CD8-positive, alpha-beta memory T cell (primary cell): Measurements from ENCODE around the gene PDCD1. TPM values are rescaled to one million over a fixed set of nuclear protein-coding genes. Genes with fewer than 3 reads are reported as not detected.
"Not testable (repeated sequence)": the region's sequence is repeated elsewhere in the genome, so short reads cannot be mapped to it uniquely, and the experiment has no call there.

Source experiments
- CTCF ChIA-PET: fragments of 350-600 bp; sonication (Branson Sonifier 250); formaldehyde crosslinking; loops from one replicate; lab custom pipeline; 2021; ENCODE audit warnings: antibody characterized with exemption; lab: Charles Lee
- POLR2A ChIA-PET: fragments of 350-600 bp; sonication (Branson Sonifier 250); formaldehyde crosslinking; loops from one replicate; lab custom pipeline; 2021; ENCODE audit warnings: antibody characterized with exemption; lab: Charles Lee
- DNase-seq, 5 donors: peaks; one replicate each; pipeline versions ENCODE4 v3.0.0 to v3.0.0-alpha.2; 2020 to 2022; ENCODE audit warnings: mixed read lengths in 1 of 5
- H3K27ac ChIP-seq: one replicate; pipeline ENCODE4 v1.7.0; 2013; ENCODE audit warnings: low read depth, mild to moderate bottlenecking, low read length, moderate library complexity
- H3K27me3 ChIP-seq: 2 replicates; pipeline ENCODE4 v1.7.0; 2013; ENCODE audit warnings: low read length, mild to moderate bottlenecking; ENCODE audit not compliant: insufficient read depth, poor library complexity, severe bottlenecking
- H3K36me3 ChIP-seq: 2 replicates; pipeline ENCODE4 v1.7.0; 2013; ENCODE audit warnings: mild to moderate bottlenecking, low read length, moderate library complexity; ENCODE audit not compliant: insufficient read depth
- H3K4me1 ChIP-seq: 2 replicates; pipeline ENCODE4 v1.7.0; 2013; ENCODE audit warnings: mild to moderate bottlenecking, low read length, moderate library complexity; ENCODE audit not compliant: insufficient read depth
- H3K4me3 ChIP-seq: 2 replicates; pipeline ENCODE4 v1.7.0; 2013; ENCODE audit warnings: mild to moderate bottlenecking, low read length
- H3K9me3 ChIP-seq: 2 replicates; pipeline ENCODE4 v1.7.0; 2013; ENCODE audit warnings: mild to moderate bottlenecking, low read length
- H3K27ac Mint-ChIP-seq, 8 donors: one replicate each; pipeline ENCODE4 v1.8.0; 2020 to 2021; ENCODE audit warnings: mixed read lengths in 8 of 8, mild to moderate bottlenecking in 6 of 8, inconsistent platforms in 3 of 8, moderate library complexity in 3 of 8
- H3K27me3 Mint-ChIP-seq, 2 donors: one replicate each; pipeline ENCODE4 v1.8.0; 2020 to 2021; ENCODE audit warnings: mixed read lengths in 2 of 2, mild to moderate bottlenecking in 1 of 2, moderate library complexity in 1 of 2
- H3K36me3 Mint-ChIP-seq, 3 donors: one replicate each; pipeline ENCODE4 v1.8.0; 2020 to 2021; ENCODE audit warnings: mixed read lengths in 3 of 3, inconsistent platforms in 1 of 3, mild to moderate bottlenecking in 1 of 3
- H3K4me1 Mint-ChIP-seq, 3 donors: one replicate each; pipeline ENCODE4 v1.8.0; 2020 to 2021; ENCODE audit warnings: mixed read lengths in 3 of 3, inconsistent platforms in 1 of 3, mild to moderate bottlenecking in 1 of 3
- H3K4me3 Mint-ChIP-seq, 7 donors: one replicate each; pipeline ENCODE4 v1.8.0; 2020 to 2021; ENCODE audit warnings: mixed read lengths in 7 of 7, mild to moderate bottlenecking in 6 of 7, moderate library complexity in 4 of 7, inconsistent platforms in 2 of 7
- H3K9me3 Mint-ChIP-seq, 5 donors: one replicate each; pipeline ENCODE4 v1.8.0; 2020 to 2022; ENCODE audit warnings: mixed read lengths in 5 of 5, mild to moderate bottlenecking in 3 of 5, moderate library complexity in 2 of 5, inconsistent platforms in 1 of 5
- polyA plus RNA-seq: library from polyadenylated mRNA; unstranded; fragments of 300-500 nt; fragmentation: Illumina TruSeq; gene quantifications from one replicate; pipeline ENCODE4 v1.2.3, GENCODE V29; 2021
- total RNA-seq, 2 experiments: library from RNA; stranded (reverse); gene quantifications; one replicate each; pipeline ENCODE4 v1.2.3, GENCODE V29; 2021

The PDCD1 gene
- total and polyA plus RNA-seq, 3 experiments from 2014 or later = 34.3 to 41.8 (median 39.3) TPM

- ChIA-PET CTCF (no interaction called here), POLR2A (no interaction called here)
- H3K4me3 ChIP-seq = no peak overlapping the region
- H3K9me3 ChIP-seq = no peaks in the 10 kb centered on the region
- H3K36me3 Mint-ChIP-seq = peaks cover 0 to 2% (median 0%) of the 10 kb centered on the region in 3 donors
- H3K4me1 ChIP-seq = peaks cover 5% of the 10 kb centered on the region
- H3K4me3 Mint-ChIP-seq = no peak overlapping the region
- DNase-seq = no peak
- peaks cover 0 to 4% (median 3%) of the 10 kb centered on the region in 5 donors for H3K9me3 Mint-ChIP-seq
- no peak overlapping the region for H3K27ac ChIP-seq
- peaks cover 4 to 6% of the 10 kb centered on the region in 2 donors for H3K27me3 Mint-ChIP-seq
- H3K36me3 ChIP-seq = no peaks in the 10 kb centered on the region
- H3K27me3 ChIP-seq = no peaks in the 10 kb centered on the region
- H3K4me1 Mint-ChIP-seq = peaks cover 11 to 28% (median 25%) of the 10 kb centered on the region in 3 donors
- no peak overlapping the region for H3K27ac Mint-ChIP-seq
These were observed 37.9 kb downstream of the PDCD1 start for GRCh38 chr2:241820625-241821384.

- H3K9me3 ChIP-seq, H3K4me1 ChIP-seq, POLR2A ChIA-PET, H3K36me3 Mint-ChIP-seq, CTCF ChIA-PET, H3K27ac ChIP-seq, DNase-seq, H3K27me3 Mint-ChIP-seq, H3K27me3 ChIP-seq, H3K36me3 ChIP-seq, H3K9me3 Mint-ChIP-seq, H3K4me3 Mint-ChIP-seq, H3K4me3 ChIP-seq: not testable (repeated sequence)
- Mint-ChIP-seq H3K27ac (peak overlapping the region in 1 of 8 donors; percentile 70), H3K4me1 (peaks cover 13 to 28% (median 25%) of the 10 kb centered on the region in 3 donors)
These were observed 38.6 kb downstream of the PDCD1 start for GRCh38 chr2:241819947-241820624.

DNA sequence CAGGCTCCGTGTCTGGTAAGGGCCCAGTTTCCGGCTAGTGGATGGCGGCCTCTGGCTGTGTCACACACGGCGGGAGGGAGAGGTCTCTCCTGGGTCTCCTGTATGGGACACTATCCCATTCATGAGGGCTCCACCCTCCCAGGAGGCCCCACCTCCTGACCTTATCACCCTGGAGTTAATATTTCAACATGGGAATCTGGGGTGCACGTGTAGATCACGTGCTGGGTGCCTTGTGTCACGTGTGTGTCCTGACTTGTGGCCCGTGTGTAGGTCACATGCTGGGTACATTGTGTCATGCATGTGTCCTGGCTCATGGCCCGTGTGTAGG lies 39.8 kb downstream of the PDCD1 start:
- H3K36me3 ChIP-seq = no peaks in the 10 kb centered on the region
- no peak overlapping the region for H3K27ac ChIP-seq
- H3K27me3 ChIP-seq = no peaks in the 10 kb centered on the region
- no peak overlapping the region for H3K4me3 ChIP-seq
- Mint-ChIP-seq H3K4me1 (peaks cover 13 to 29% (median 25%) of the 10 kb centered on the region in 3 donors), H3K9me3 (peaks cover 0 to 3% (median 0%) of the 10 kb centered on the region in 5 donors), H3K4me3 (no peak overlapping the region), H3K27ac (no peak overlapping the region), H3K27me3 (peaks cover 3 to 4% of the 10 kb centered on the region in 2 donors), H3K36me3 (no peaks in the 10 kb centered on the region)
- DNase-seq = no peak
- ChIA-PET CTCF (no interaction called here), POLR2A (no interaction called here)
- no peaks in the 10 kb centered on the region for H3K9me3 ChIP-seq
- H3K4me1 ChIP-seq = peaks cover 5% of the 10 kb centered on the region

GRCh38 chr2:241818229-241818942 lies 40.3 kb downstream of the PDCD1 start:
- POLR2A ChIA-PET = no interaction called here
- peaks cover 13 to 28% (median 20%) of the 10 kb centered on the region in 3 donors for H3K4me1 Mint-ChIP-seq
- DNase-seq = no peak

DNA sequence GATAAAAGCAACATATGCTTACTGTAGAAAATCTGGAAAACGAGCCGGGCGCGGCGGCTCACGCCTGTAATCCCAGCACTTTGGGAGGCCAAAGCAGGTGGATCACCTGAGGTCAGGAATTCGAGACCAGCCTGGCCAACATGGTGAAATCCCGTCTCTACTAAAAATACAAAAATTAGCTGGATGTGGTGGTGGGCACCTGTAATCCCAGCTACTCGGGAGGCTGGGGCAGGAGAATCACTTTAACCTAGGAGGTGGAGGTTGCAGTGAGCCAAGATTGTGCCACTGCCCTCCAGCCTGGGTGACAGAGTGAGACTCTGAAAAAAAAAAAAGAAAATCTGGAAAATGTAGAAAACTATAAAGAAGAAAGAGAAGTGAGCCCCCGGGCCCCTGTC lies 40.9 kb downstream of the PDCD1 start:
- POLR2A ChIA-PET, H3K9me3 Mint-ChIP-seq, H3K36me3 Mint-ChIP-seq, H3K27me3 Mint-ChIP-seq, DNase-seq, H3K4me3 ChIP-seq, H3K27me3 ChIP-seq, H3K4me1 ChIP-seq, H3K36me3 ChIP-seq, H3K9me3 ChIP-seq, H3K27ac ChIP-seq: not testable (repeated sequence)
- H3K4me1 Mint-ChIP-seq = peaks cover 13 to 26% (median 17%) of the 10 kb centered on the region in 3 donors
- H3K27ac Mint-ChIP-seq = peak overlapping the region in 4 of 8 donors; percentile 54 to 88 (median 76)
- CTCF ChIA-PET = interaction anchor here (0.9 kb wide), 1 partner anchor 61 kb away, joined by 3 read pairs; no protein-coding TSS in a partner anchor
- peak overlapping the region in 3 of 7 donors; percentile 56 to 67 (median 62) for H3K4me3 Mint-ChIP-seq

More at GRCh38 chr2:241818229-241818942, 40.3 kb downstream of the PDCD1 start:
- Histone ChIP-seq H3K4me1 (peaks cover 5% of the 10 kb centered on the region), H3K4me3 (no peak overlapping the region), H3K36me3 (no peaks in the 10 kb centered on the region), H3K27me3 (no peaks in the 10 kb centered on the region), H3K9me3 (no peaks in the 10 kb centered on the region), H3K27ac (no peak overlapping the region)
- Mint-ChIP-seq H3K36me3 (no peaks in the 10 kb centered on the region), H3K27me3 (peaks cover 3 to 4% of the 10 kb centered on the region in 2 donors), H3K9me3 (no peaks in the 10 kb centered on the region), H3K27ac (no peak overlapping the region), H3K4me3 (no peak overlapping the region)
- CTCF ChIA-PET = no interaction called here

GRCh38 chr2:241817126-241817820 lies 41.4 kb downstream of the PDCD1 start:
- peak overlapping the region in 4 of 7 donors; percentile 9 to 67 (median 59) for H3K4me3 Mint-ChIP-seq
- no peaks in the 10 kb centered on the region for H3K9me3 ChIP-seq
- peak overlapping the region in 5 of 8 donors; percentile 64 to 88 (median 80) for H3K27ac Mint-ChIP-seq
- H3K9me3 Mint-ChIP-seq = no peaks in the 10 kb centered on the region
- no peak overlapping the region for H3K27ac ChIP-seq
- peaks cover 5% of the 10 kb centered on the region for H3K4me1 ChIP-seq
- H3K4me1 Mint-ChIP-seq = peaks cover 10 to 21% (median 12%) of the 10 kb centered on the region in 3 donors
- H3K36me3 ChIP-seq = no peaks in the 10 kb centered on the region
- POLR2A ChIA-PET = interaction anchor here (0.6 kb wide), 1 partner anchor 22 kb away, joined by 3 read pairs; no protein-coding TSS in a partner anchor
- CTCF ChIA-PET = interaction anchor here (0.9 kb wide), 1 partner anchor 61 kb away, joined by 3 read pairs; no protein-coding TSS in a partner anchor
- H3K4me3 ChIP-seq = no peak overlapping the region
- peaks cover 0 to 3% of the 10 kb centered on the region in 2 donors for H3K27me3 Mint-ChIP-seq
- H3K36me3 Mint-ChIP-seq = no peaks in the 10 kb centered on the region
- peak in 1 of 5 donors; percentile 48 for DNase-seq
- no peaks in the 10 kb centered on the region for H3K27me3 ChIP-seq

DNA sequence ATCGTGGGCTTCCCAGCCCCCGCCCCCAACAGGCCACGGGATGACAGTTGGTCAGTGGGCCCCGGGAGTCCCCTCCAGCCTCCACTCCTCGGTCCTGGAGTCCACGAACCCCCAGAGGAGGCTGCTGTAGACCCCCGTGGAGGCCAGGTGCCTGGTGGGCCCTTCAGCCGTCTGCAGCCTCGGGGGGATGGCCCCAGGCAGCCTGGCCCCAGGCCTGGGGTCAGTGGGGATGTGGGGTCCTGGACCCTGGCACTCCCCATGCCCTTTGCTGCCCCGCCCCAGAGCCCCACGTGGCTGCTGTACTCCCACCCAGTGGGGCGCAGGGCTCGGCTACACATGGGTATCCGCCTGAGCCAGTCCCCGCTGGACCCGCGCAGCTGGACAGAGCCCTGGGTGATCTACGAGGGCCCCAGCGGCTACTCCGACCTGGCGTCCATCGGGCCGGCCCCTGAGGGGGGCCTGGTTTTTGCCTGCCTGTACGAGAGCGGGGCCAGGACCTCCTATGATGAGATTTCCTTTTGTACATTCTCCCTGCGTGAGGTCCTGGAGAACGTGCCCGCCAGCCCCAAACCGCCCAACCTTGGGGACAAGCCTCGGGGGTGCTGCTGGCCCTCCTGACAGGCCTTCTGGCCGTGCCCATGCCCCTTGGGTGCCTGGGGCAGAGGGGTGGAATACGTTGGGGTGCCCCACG lies 42.1 kb downstream of the PDCD1 start:
- H3K9me3 Mint-ChIP-seq = no peaks in the 10 kb centered on the region
- H3K27ac Mint-ChIP-seq = peak overlapping the region in 2 of 8 donors; percentile 64 to 66
- H3K36me3 Mint-ChIP-seq = no peaks in the 10 kb centered on the region
- POLR2A ChIA-PET = interaction anchor here (0.6 kb wide), 1 partner anchor 21 kb away, joined by 3 read pairs; no protein-coding TSS in a partner anchor
- CTCF ChIA-PET = interaction anchor here (0.9 kb wide), 1 partner anchor 62 kb away, joined by 3 read pairs; no protein-coding TSS in a partner anchor
- H3K4me3 Mint-ChIP-seq = peak overlapping the region in 1 of 7 donors; percentile 9
- Histone ChIP-seq H3K36me3 (no peaks in the 10 kb centered on the region), H3K27me3 (no peaks in the 10 kb centered on the region), H3K27ac (no peak overlapping the region), H3K4me1 (peaks cover 5% of the 10 kb centered on the region), H3K4me3 (no peak overlapping the region), H3K9me3 (no peaks in the 10 kb centered on the region)
- DNase-seq = no peak
- H3K4me1 Mint-ChIP-seq = peaks cover 10 to 18% (median 10%) of the 10 kb centered on the region in 3 donors
- H3K27me3 Mint-ChIP-seq = peaks cover 0 to 3% of the 10 kb centered on the region in 2 donors
